Neutrophil (primary cell): ENCODE results near the gene GFER.

Experiments
- H3K27ac ChIP-seq: fragments of 200-600 bp; sonication (generic); 2 replicates; pipeline ENCODE4 v1.5.1; 2016; ENCODE audit warnings: mild to moderate bottlenecking, moderate library complexity
- H3K27me3 ChIP-seq: fragments of 200-600 bp; sonication (generic); 2 replicates; pipeline ENCODE4 v1.6.0; 2016; ENCODE audit warnings: mild to moderate bottlenecking
- H3K36me3 ChIP-seq: fragments of 200-600 bp; sonication (generic); 2 replicates; pipeline ENCODE4 v1.5.1; 2017
- H3K4me1 ChIP-seq, 2 experiments: fragments of 200-600 bp in 1 of 2; sonication (generic) in 1 of 2; 1 replicate in 1 of 2; 2 replicates in 1 of 2; pipeline versions ENCODE4 v1.5.1 to v1.6.1; 2013 to 2016; ENCODE audit warnings: low read depth in 1 of 2, low read length in 1 of 2, mild to moderate bottlenecking in 1 of 2, moderate library complexity in 1 of 2; ENCODE audit not compliant: control insufficient read depth in 1 of 2, insufficient read depth in 1 of 2
- H3K4me3 ChIP-seq, 2 experiments: fragments of 200-600 bp in 1 of 2; sonication (generic) in 1 of 2; 1 replicate in 1 of 2; 2 replicates in 1 of 2; pipeline ENCODE4 v1.5.1; 2013 to 2016; ENCODE audit warnings: low read depth in 1 of 2, low read length in 1 of 2, mild to moderate bottlenecking in 1 of 2, moderate library complexity in 1 of 2
- H3K9me3 ChIP-seq: fragments of 200-600 bp; sonication (generic); 2 replicates; pipeline ENCODE4 v1.5.1; 2016
- TF ChIP-seq, protein P1 (sequence below): fragments of 200-600 bp; sonication (generic); IDR thresholded peaks from 2 replicates; pipeline ENCODE4 v1.5.1; 2016; ENCODE audit warnings: antibody characterized with exemption

Gene GFER

DNA sequence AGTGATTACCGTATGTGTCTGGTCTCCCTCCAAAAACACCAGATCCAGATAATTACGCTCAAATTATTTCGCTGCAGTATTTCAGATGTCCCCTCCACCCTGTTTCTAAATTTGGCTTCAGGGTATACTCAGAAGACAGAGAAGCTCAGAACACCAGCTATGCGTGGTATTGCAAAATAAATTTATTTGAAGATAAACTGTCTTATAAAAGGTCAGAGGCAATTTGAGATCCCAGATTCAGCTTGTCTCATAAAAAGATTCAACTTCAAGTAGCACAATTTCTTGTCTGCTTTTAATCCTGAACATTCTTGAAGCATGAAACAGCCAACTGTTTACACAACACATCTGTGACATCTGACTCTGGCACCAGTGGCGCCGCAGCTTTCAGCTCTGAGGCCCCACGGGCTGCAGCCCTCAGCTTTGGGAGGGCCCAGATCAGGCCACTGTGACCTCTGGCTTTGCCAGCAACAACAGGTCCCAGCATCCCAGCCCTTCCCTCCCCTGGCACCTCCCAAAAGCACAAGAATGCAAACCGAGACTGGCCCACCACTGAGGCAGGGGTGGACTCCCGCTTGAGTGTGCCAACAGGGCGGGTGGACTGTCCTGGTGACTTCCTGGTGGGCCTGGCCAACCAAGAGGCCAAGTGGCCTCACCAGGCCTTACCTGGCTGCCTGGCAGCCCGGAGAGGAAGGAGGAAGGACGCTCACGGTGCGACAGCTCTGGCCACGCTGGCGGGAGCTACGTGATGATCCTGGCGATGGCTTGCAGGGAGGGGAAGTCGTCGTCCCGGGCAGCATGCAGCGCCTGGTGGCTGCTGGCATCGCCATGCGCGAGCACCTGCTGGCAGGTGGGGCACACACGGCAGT is 13.7 kb downstream of the GFER start:
- Histone ChIP-seq H3K4me3 (no peak overlapping the region), H3K27ac (no peak overlapping the region), H3K27me3 (peaks cover 12% of the 10 kb centered on the region), H3K4me1 (no peaks in the 10 kb centered on the region), H3K36me3 (peaks cover 60% of the 10 kb centered on the region), H3K9me3 (peaks cover under 1% of the 10 kb centered on the region)
- TF ChIP-seq, protein P1, sequence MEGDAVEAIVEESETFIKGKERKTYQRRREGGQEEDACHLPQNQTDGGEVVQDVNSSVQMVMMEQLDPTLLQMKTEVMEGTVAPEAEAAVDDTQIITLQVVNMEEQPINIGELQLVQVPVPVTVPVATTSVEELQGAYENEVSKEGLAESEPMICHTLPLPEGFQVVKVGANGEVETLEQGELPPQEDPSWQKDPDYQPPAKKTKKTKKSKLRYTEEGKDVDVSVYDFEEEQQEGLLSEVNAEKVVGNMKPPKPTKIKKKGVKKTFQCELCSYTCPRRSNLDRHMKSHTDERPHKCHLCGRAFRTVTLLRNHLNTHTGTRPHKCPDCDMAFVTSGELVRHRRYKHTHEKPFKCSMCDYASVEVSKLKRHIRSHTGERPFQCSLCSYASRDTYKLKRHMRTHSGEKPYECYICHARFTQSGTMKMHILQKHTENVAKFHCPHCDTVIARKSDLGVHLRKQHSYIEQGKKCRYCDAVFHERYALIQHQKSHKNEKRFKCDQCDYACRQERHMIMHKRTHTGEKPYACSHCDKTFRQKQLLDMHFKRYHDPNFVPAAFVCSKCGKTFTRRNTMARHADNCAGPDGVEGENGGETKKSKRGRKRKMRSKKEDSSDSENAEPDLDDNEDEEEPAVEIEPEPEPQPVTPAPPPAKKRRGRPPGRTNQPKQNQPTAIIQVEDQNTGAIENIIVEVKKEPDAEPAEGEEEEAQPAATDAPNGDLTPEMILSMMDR = no peak

DNA sequence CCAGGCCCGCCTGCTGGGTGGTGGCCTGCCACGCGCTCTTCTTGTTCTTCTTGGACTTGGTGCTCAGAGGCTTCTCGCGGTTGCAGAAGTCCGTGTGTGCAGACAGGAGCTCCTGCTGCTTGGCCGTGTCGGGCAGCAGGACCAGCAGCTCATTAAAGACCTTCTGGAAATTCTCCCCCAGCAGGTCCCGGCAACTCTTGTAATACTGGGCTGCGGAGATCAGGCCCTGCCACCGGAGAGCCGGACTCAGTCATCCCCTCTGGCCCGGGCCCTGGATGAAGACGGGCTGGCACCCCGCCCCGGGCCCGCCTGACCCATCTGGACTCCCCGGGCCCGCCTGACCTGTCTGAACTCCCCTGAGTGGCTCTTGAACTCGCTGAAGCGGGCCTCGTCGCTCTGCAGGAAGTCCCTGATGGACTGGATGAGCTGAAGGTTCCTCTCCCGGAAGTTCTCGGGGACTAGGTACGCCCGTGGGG is 14.4 kb downstream of the GFER start:
- H3K9me3 ChIP-seq = no peaks in the 10 kb centered on the region
- H3K27ac ChIP-seq = no peak overlapping the region
- H3K4me1 ChIP-seq = peaks cover 0 to under 1% of the 10 kb centered on the region in 2 experiments
- TF ChIP-seq, protein P1 = no peak
- peaks cover 5% of the 10 kb centered on the region for H3K27me3 ChIP-seq
- H3K36me3 ChIP-seq = peaks cover 67% of the 10 kb centered on the region
- H3K4me3 ChIP-seq = no peak overlapping the region

DNA sequence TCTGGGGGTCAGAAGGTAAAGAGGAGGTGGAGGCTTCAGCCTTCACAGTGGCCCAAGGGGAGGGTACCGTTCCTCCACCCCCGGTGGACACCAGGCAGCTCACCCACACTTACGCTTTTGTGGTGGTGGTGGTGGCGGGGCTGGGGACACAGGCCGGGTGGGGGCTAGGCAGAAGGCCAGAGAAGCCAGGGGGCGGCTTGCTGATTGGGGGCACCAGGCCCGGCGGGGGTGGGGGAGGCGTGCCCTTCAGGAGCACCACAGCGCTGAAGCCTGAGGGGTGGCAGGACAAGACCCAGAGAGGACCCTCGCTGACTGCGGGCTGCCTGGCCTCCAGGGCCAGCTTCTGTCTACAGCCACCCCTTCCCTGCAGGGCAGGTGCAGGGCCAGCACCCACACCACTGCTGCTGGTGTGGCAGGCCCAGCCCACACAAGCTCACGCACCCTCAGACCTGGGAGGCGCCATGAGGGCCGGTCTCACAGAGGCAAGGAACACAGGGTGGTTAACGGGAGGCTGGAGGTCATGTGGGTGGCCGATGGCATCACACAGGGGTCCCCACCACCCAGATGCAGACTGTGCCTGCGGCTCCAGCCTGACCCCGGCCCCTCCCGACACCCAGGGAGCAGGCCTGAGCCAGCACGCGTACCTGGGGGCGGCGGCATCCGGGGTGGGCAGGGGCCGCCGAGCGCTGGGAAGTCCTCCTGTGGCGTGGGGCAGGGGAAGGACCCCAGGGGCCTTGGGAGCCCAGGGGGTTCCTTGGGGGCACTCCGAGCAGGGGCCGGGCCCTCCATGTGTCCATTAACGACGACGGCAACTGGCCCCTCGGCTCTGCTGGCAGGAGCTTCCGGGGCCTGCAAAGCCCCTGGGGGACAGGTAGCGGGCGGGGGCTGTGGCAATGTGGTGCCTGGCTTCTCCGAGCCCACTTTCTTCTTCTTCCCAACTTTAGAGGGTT is 15.1 kb downstream of the GFER start:
- H3K4me1 ChIP-seq = peaks cover 3 to 8% of the 10 kb centered on the region in 2 experiments
- no peak overlapping the region for H3K27ac ChIP-seq
- TF ChIP-seq, protein P1 = no peak
- no peaks in the 10 kb centered on the region for H3K9me3 ChIP-seq
- peaks cover 67% of the 10 kb centered on the region for H3K36me3 ChIP-seq
- H3K4me3 ChIP-seq = no peak overlapping the region
- H3K27me3 ChIP-seq = no peaks in the 10 kb centered on the region

DNA sequence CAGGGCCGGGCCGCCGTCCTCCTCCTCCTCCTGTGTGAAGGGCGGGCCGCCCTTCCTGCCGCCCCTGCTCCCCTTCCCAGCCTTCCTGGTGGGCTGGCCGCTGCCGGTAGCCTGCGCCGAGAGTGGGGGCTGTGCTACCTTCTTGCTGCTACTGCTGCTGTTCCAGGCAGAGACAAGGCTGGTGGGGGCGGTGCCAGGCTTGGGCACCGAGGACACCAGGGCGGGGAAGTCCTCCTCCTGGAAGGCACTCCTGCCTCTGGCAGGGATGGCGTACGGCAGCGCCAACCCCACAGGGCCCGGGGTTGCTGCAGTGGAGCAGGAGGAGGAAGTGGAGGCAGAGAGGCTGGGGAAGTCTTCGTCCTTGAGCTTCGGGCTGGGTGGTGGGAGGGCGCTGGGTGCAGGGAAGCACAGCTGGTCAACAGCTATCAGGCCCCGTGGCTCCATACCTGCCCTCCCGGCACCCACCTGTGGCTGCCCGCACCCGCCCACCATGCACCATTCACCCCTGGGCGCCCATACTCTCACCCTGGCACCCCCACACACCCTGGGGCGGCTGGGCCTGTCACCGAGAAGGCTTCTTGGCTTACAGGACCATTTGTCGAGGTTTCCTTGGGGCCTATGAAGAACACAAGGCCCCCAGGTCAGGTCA is 16.0 kb downstream of the GFER start:
- TF ChIP-seq, protein P1 = no peak
- Histone ChIP-seq H3K27ac (no peak overlapping the region), H3K27me3 (no peaks in the 10 kb centered on the region), H3K4me3 (no peak overlapping the region), H3K9me3 (no peaks in the 10 kb centered on the region), H3K36me3 (peaks cover 67% of the 10 kb centered on the region), H3K4me1 (peaks cover 6 to 11% of the 10 kb centered on the region in 2 experiments)

DNA sequence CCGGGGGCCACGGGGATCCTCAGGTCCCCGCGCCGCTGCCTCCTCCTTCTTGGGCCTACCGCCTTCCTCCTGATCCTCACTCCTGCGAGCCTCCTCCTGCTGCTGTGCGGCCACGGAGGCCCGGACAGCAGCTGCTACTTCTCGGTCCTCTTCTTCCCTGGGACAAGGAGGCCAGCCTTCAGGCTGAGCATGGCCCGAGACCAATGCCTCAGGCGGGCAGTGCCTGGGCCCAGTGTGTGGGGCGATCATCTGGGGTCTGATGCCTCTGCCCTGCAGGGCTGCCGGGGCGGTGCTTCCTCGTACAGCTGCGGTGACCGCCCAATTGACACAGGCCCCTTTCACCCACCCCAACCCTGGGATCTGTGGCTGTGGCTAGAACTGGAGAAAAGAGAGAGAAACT is 17.0 kb downstream of the GFER start:
- peaks cover 6 to 19% of the 10 kb centered on the region in 2 experiments for H3K4me1 ChIP-seq
- no peaks in the 10 kb centered on the region for H3K9me3 ChIP-seq
- peaks cover 6% of the 10 kb centered on the region for H3K27me3 ChIP-seq
- no peak overlapping the region for H3K27ac ChIP-seq
- H3K4me3 ChIP-seq = no peak overlapping the region
- H3K36me3 ChIP-seq = peaks cover 67% of the 10 kb centered on the region
- TF ChIP-seq, protein P1 = no peak
